ENCODE data around the gene ANKS4B. TPM values are rescaled to one million over a fixed set of nuclear protein-coding genes. Genes with fewer than 3 reads are reported as not detected.

The ANKS4B gene
- total RNA-seq, 1 experiment from 2014 or later, result 0.09 TPM

GRCh38 chr16:21183995-21184394, 49.5 kb upstream of the ANKS4B start:
- no peak for TF ChIP-seq CTCF (conservative IDR thresholded peaks at IDR 0.05)
- H3T11ph ChIP-seq (ENCODE audit: low read length), result no peak overlapping the region
- peaks cover 5 to 14% of the 10 kb centered on the region in 2 experiments; a peak in 3 of 4 replicates for H3K4me1 Mint-ChIP-seq
- no peak overlapping the region for H4K5ac ChIP-seq (ENCODE audit: insufficient read length, low read depth, low read length)
- H2BK20ac ChIP-seq (ENCODE audit: low read depth, low read length, poor library complexity, severe bottlenecking), result no peak overlapping the region
- H3K79me1 ChIP-seq (ENCODE audit: insufficient read depth, low read depth, low read length, poor library complexity, severe bottlenecking), result no peaks in the 10 kb centered on the region
- H3K9me3 ChIP-seq (ENCODE audit: control insufficient read depth, low read depth, low read length), result peaks cover 10% of the 10 kb centered on the region
- H4K91ac ChIP-seq (ENCODE audit: insufficient read length, low read depth, low read length), result no peak overlapping the region
- H3K4ac ChIP-seq (ENCODE audit: low read depth, low read length), result no peak overlapping the region
- H3K4me1 ChIP-seq (ENCODE audit: insufficient read depth, low read length), result no peaks in the 10 kb centered on the region
- H3K56ac ChIP-seq (ENCODE audit: insufficient read length, low read depth, low read length), result no peak overlapping the region
- peaks cover 25 to 31% of the 10 kb centered on the region in 2 experiments for H3K9me3 Mint-ChIP-seq
- WGBS (ENCODE audit: extremely low coverage, insufficient read length, low lambda C conversion rate), result no CpG with 5 or more reads among the region's 3 CpGs
- peaks cover 2% of the 10 kb centered on the region for H3K27me3 Mint-ChIP-seq (ENCODE audit: low read depth)
- H3K27me3 ChIP-seq (ENCODE audit: insufficient read depth, low read length), result no peaks in the 10 kb centered on the region; the same call in 1 of the 2 replicates
- DNase-seq, result no peak
- H3K18ac ChIP-seq (ENCODE audit: insufficient read length, low read depth, low read length), result no peak overlapping the region
- no peak overlapping the region for H2AK5ac ChIP-seq (ENCODE audit: insufficient read length, low read length)
- H4K8ac ChIP-seq (replicated peaks; ENCODE audit: insufficient read length, low read depth, low read length), result no peak overlapping the region
- no peak overlapping the region for H2BK120ac ChIP-seq (ENCODE audit: low read depth, low read length, poor library complexity, severe bottlenecking)
- H3K4me2 ChIP-seq (ENCODE audit: insufficient read depth, insufficient read length, low read length), result no peak overlapping the region
- no peak overlapping the region for H2BK15ac ChIP-seq (ENCODE audit: low read depth, low read length)
- no peak overlapping the region for H3K23ac ChIP-seq (ENCODE audit: insufficient read length, low read depth, low read length)
- no peak overlapping the region for H3K9ac ChIP-seq (ENCODE audit: extremely low read depth, insufficient read length, low read length)
- peaks cover 41 to 51% (median 46%) of the 10 kb centered on the region in 3 experiments for H3K36me3 Mint-ChIP-seq (ENCODE audit: insufficient read depth in 1 of 3, low read depth in 3 of 3)
- H3K27ac ChIP-seq (ENCODE audit: insufficient read length, low read depth, low read length), result no peak overlapping the region
- H3K27ac Mint-ChIP-seq, result no peak overlapping the region
- H3K23me2 ChIP-seq (ENCODE audit: insufficient read length, low read depth, low read length, poor library complexity, severe bottlenecking), result no peaks in the 10 kb centered on the region
- H4K20me1 ChIP-seq (ENCODE audit: control insufficient read depth, insufficient read depth, insufficient read length), result no peaks in the 10 kb centered on the region
- H3K14ac ChIP-seq (ENCODE audit: insufficient read depth, low read length), result no peak overlapping the region
- no peak overlapping the region for H2BK5ac ChIP-seq (ENCODE audit: insufficient read length, low read length)
- peaks cover 2% of the 10 kb centered on the region; the same call in 1 of the 2 replicates for H3K79me2 ChIP-seq (ENCODE audit: insufficient read depth, low read length)
- H2BK12ac ChIP-seq (ENCODE audit: insufficient read length, low read depth, low read length), result no peak overlapping the region
- no peak overlapping the region for H3K4me3 Mint-ChIP-seq
- H2AFZ ChIP-seq (ENCODE audit: low read length), result no peak overlapping the region
